IMR-90 (cell line): ENCODE results near the gene PDXK. TPM values are rescaled to one million over a fixed set of nuclear protein-coding genes. Genes with fewer than 3 reads are reported as not detected.
A peak's percentile ranks its signal among the peaks of the same experiment; 100 is the strongest.

Source experiments
- ATAC-seq: fragments of 200-7000 bp; cut with Tn5 transposase; 2 replicates; pipeline ENCODE4 v1.9.1; 2020; ENCODE audit warnings: low read depth, mild to moderate bottlenecking, moderate library complexity
- BruUV-seq: library from RNA; stranded (reverse); fragments of 400-500 nt; replicated peaks from 2 replicates; lab custom pipeline; 2021; lab: Mats Ljungman, UMichigan
- CTCF ChIA-PET: fragments of 300-600 bp; formaldehyde crosslinking; extraction: SDS; loops from one replicate; lab custom pipeline; 2021; ENCODE audit warnings: antibody characterized with exemption; lab: Yijun Ruan, JAX
- POLR2A ChIA-PET: fragments of 300-600 bp; sonication (Branson Sonifier 250); formaldehyde crosslinking; loops from one replicate; lab custom pipeline; 2022; ENCODE audit warnings: antibody characterized with exemption; ENCODE audit not compliant: unreplicated experiment; lab: Charles Lee
- DNase-seq: peaks from one replicate; pipeline ENCODE4 v3.0.0; 2013
- H2AFZ ChIP-seq: replicated peaks from 2 replicates; pipeline ENCODE3; 2013; ENCODE audit warnings: low read length, mild to moderate bottlenecking; ENCODE audit not compliant: poor library complexity
- H2AK5ac ChIP-seq: 2 replicates; pipeline ENCODE4 v1.6.1; 2013; ENCODE audit warnings: low read depth, low read length, inconsistent platforms
- H2AK9ac ChIP-seq: replicated peaks from 2 replicates; pipeline ENCODE3; 2013; ENCODE audit warnings: mild to moderate bottlenecking, low read depth, low read length, moderate library complexity; ENCODE audit not compliant: poor library complexity
- H2BK120ac ChIP-seq: 2 replicates; pipeline ENCODE4 v1.6.1; 2013; ENCODE audit warnings: low read depth, low read length, inconsistent platforms
- H2BK15ac ChIP-seq: 3 replicates; pipeline ENCODE4 v1.6.1; 2013; ENCODE audit warnings: low read depth, low read length, inconsistent platforms
- H2BK20ac ChIP-seq: 2 replicates; pipeline ENCODE4 v1.6.1; 2013; ENCODE audit warnings: low read depth, mild to moderate bottlenecking, inconsistent platforms, low read length, moderate library complexity
- H2BK5ac ChIP-seq: 2 replicates; pipeline ENCODE4 v1.6.1; 2013; ENCODE audit warnings: mild to moderate bottlenecking, low read depth, low read length, inconsistent platforms; ENCODE audit not compliant: poor library complexity, severe bottlenecking
- H3K14ac ChIP-seq: replicated peaks from 2 replicates; pipeline ENCODE4 v1.6.1; 2013; ENCODE audit warnings: low read depth, low read length, inconsistent platforms
- H3K18ac ChIP-seq: 2 replicates; pipeline ENCODE4 v1.6.1; 2013; ENCODE audit warnings: low read depth, low read length, control low read depth
- H3K23ac ChIP-seq: 2 replicates; pipeline ENCODE4 v1.6.1; 2013; ENCODE audit warnings: low read depth, low read length, inconsistent platforms
- H3K27ac ChIP-seq: 2 replicates; pipeline ENCODE4 v1.5.1; 2013; ENCODE audit warnings: mild to moderate bottlenecking, control low read depth, low read length; ENCODE audit not compliant: insufficient read depth
- H3K27me3 ChIP-seq: 2 replicates; pipeline ENCODE4 v1.6.1; 2013; ENCODE audit warnings: low read length; ENCODE audit not compliant: control insufficient read depth, insufficient read depth
- H3K36me3 ChIP-seq: 2 replicates; pipeline ENCODE4 v1.6.1; 2013; ENCODE audit warnings: low read length, mixed read lengths; ENCODE audit not compliant: control insufficient read depth, insufficient read depth
- H3K4ac ChIP-seq: 2 replicates; pipeline ENCODE4 v1.6.1; 2013; ENCODE audit warnings: low read depth, low read length, inconsistent platforms
- H3K4me1 ChIP-seq: 2 replicates; pipeline ENCODE4 v1.6.1; 2013; ENCODE audit warnings: low read length, mixed read lengths; ENCODE audit not compliant: control insufficient read depth, insufficient read depth
- H3K4me2 ChIP-seq: 2 replicates; pipeline ENCODE4 v1.6.1; 2013; ENCODE audit warnings: low read depth, mild to moderate bottlenecking, control low read depth, low read length, moderate library complexity
- H3K4me3 ChIP-seq: 2 replicates; pipeline ENCODE4 v1.5.1; 2013; ENCODE audit warnings: low read depth, mild to moderate bottlenecking, control low read depth, low read length, moderate library complexity; ENCODE audit not compliant: insufficient read depth
- H3K56ac ChIP-seq: 2 replicates; pipeline ENCODE4 v1.6.1; 2013; ENCODE audit warnings: low read length, inconsistent platforms; ENCODE audit not compliant: insufficient read depth; ENCODE audit errors: extremely low read depth
- H3K79me1 ChIP-seq, 2 experiments: 2 replicates each; pipeline ENCODE4 v1.6.1; 2013; ENCODE audit warnings: low read length in 2 of 2, inconsistent platforms in 1 of 2, low read depth in 1 of 2
- H3K9ac ChIP-seq: 2 replicates; pipeline ENCODE4 v1.6.1; 2013; ENCODE audit warnings: low read depth, low read length, control low read depth
- H3K9me1 ChIP-seq: 2 replicates; pipeline ENCODE4 v1.6.1; 2013; ENCODE audit warnings: low read length, inconsistent platforms; ENCODE audit not compliant: insufficient read depth
- H3K9me3 ChIP-seq: 2 replicates; pipeline ENCODE4 v1.6.1; 2013; ENCODE audit warnings: low read length; ENCODE audit not compliant: control insufficient read depth, insufficient read depth
- H4K20me1 ChIP-seq: 2 replicates; pipeline ENCODE4 v1.6.1; 2013; ENCODE audit warnings: low read length, inconsistent platforms; ENCODE audit not compliant: insufficient read depth
- H4K5ac ChIP-seq: 2 replicates; pipeline ENCODE4 v1.6.1; 2013; ENCODE audit warnings: mild to moderate bottlenecking, low read depth, low read length, control low read depth
- H4K8ac ChIP-seq, 2 experiments: 2 replicates each; pipeline ENCODE4 v1.6.1; 2013; ENCODE audit warnings: low read depth in 2 of 2, low read length in 2 of 2, control low read depth in 1 of 2, inconsistent platforms in 1 of 2
- H4K91ac ChIP-seq: 2 replicates; pipeline ENCODE4 v1.6.1; 2013; ENCODE audit warnings: low read depth, low read length, inconsistent platforms; ENCODE audit not compliant: insufficient read depth
- CTCF ChIP-seq: conservative IDR thresholded peaks from 2 replicates; pipeline ENCODE4 v1.5.1; 2012; ENCODE audit warnings: mild to moderate bottlenecking, low read depth, low read length, improper control_type of control experiment
- MAZ ChIP-seq: IDR thresholded peaks from 2 replicates; pipeline ENCODE4 v1.6.1; 2012; ENCODE audit warnings: low read depth, mild to moderate bottlenecking, low read length, improper control_type of control experiment, moderate library complexity, borderline replicate concordance
- RFX5 ChIP-seq: IDR thresholded peaks from 2 replicates; pipeline ENCODE4 v1.8.0; 2012; ENCODE audit warnings: low read depth, mild to moderate bottlenecking, low read length, moderate library complexity
- SMC3 ChIP-seq: fragments of 150-350 bp; IDR thresholded peaks from 2 replicates; pipeline ENCODE4 v1.6.1; 2016; ENCODE audit warnings: low read depth, mild to moderate bottlenecking, antibody characterized with exemption, low read length, moderate library complexity
- WGBS, 2 experiments: methylation state at CpG; one replicate each; pipeline versions ENCODE4 v1.1.5 to v1.1.7; 2013; ENCODE audit warnings: missing lambda C conversion rate in 2 of 2; ENCODE audit not compliant: insufficient read length in 1 of 2; ENCODE audit errors: extremely low coverage in 2 of 2; 5-methylcytosine and 5-hydroxymethylcytosine counted together
- dilution Hi-C: fragments of 300-500 bp; cut with HindIII; formaldehyde crosslinking; loops from one replicate; pipeline ENCODE4 v1.14.3; 2018; ENCODE audit warnings: low sequenced_read_pairs; ENCODE audit not compliant: unreplicated experiment
- in situ Hi-C: fragments of 300-500 bp; cut with MboI; formaldehyde crosslinking; loops from 3 replicates; pipeline ENCODE4 v1.14.3; 2019; ENCODE audit warnings: low sequenced_read_pairs, inconsistent platforms, mixed read lengths
- intact Hi-C: fragments of 100-400 bp; cut with micrococcal nuclease; formaldehyde crosslinking; loops from 2 replicates; pipeline ENCODE4 v1.10.0; 2022
- polyA plus RNA-seq, 3 experiments: library from polyadenylated mRNA; depleted of rRNA; stranded (reverse); fragments of >200 nt; gene quantifications; 2 replicates each; pipeline ENCODE4 v1.2.3, GENCODE V29; 2012; ENCODE audit warnings: low replicate concordance in 1 of 3
- total RNA-seq: library from RNA; depleted of rRNA; stranded (reverse); fragments of >200 nt; gene quantifications from 2 replicates; pipeline ENCODE4 v1.2.3, GENCODE V29; 2012

PDXK gene
- total and polyA plus RNA-seq, 2 of the 4 experiments (the other 2 are of a cell fraction), result 155 to 312 TPM

GRCh38 chr21:43775190-43775589 lies 56.3 kb downstream of the PDXK start:
- H3K56ac ChIP-seq, result peak overlapping the region; percentile 8; the same call in 1 of the 2 replicates

More at GRCh38 chr21:43775190-43775589, 56.3 kb downstream of the PDXK start:
- POLR2A ChIA-PET, result no interaction called here
- dilution Hi-C loops (no loop called here), in situ Hi-C loops (no loop called here), intact Hi-C loops (no loop called here)
- Histone ChIP-seq H4K8ac (no peak overlapping the region; a peak in 1 of 4 replicates), H3K4me3 (peak overlapping the region; percentile 99), H3K14ac (peak overlapping the region; percentile 39; the same call in 1 of the 2 replicates), H3K4me2 (peak overlapping the region; percentile 92), H4K5ac (no peak overlapping the region; the same call in 1 of the 2 replicates), H3K4me1 (peaks cover 3% of the 10 kb centered on the region), H2AFZ (no peak overlapping the region), H4K91ac (no peak overlapping the region), H3K27me3 (no peaks in the 10 kb centered on the region), H2BK15ac (no peak overlapping the region), H2AK9ac (peak overlapping the region; percentile 44), H2AK5ac (peak overlapping the region; percentile 75), H3K23ac (peak overlapping the region; percentile 6; the same call in 1 of the 2 replicates), H3K9me1 (peaks cover 7% of the 10 kb centered on the region; the same call in 1 of the 2 replicates), H2BK20ac (no peak overlapping the region), H2BK120ac (no peak overlapping the region), H3K27ac (0 out of 2 replicates have a peak overlapping the region, but pooled peaks have one; percentile 9), H4K20me1 (peaks cover 15% of the 10 kb centered on the region; the same call in 1 of the 2 replicates), H3K36me3 (peaks cover 16% of the 10 kb centered on the region), H2BK5ac (no peak overlapping the region), H3K9me3 (no peaks in the 10 kb centered on the region), H3K9ac (peak overlapping the region; percentile 87), H3K79me1 (peaks cover 0 to 27% of the 10 kb centered on the region in 2 experiments; a peak in 3 of 4 replicates), H3K18ac (no peak overlapping the region), H3K4ac (peak overlapping the region; percentile 60; the same call in 1 of the 2 replicates)
- TF ChIP-seq CTCF, result no peak
- no peak for TF ChIP-seq RFX5
- no peak for TF ChIP-seq SMC3
- TF ChIP-seq MAZ, result no peak
- 80% methylated on average over 5 of the region's 12 CpGs; no CpG with 5 or more reads in 1 of the 2 experiments for WGBS, 2 experiments
- CTCF ChIA-PET, result no interaction called here
- no peak for ATAC-seq
- no peak for DNase-seq
- no TSS peak for BruUV-seq
